CD4-positive, alpha-beta T cell treated with Interleukin-15 for 4 hours (primary cell): ENCODE data around the gene AIM2.

Source experiments
- DNase-seq: peaks from one replicate; pipeline ENCODE4 v3.0.0-alpha.2; 2020; ENCODE audit warnings: low spot score

Gene AIM2

DNA sequence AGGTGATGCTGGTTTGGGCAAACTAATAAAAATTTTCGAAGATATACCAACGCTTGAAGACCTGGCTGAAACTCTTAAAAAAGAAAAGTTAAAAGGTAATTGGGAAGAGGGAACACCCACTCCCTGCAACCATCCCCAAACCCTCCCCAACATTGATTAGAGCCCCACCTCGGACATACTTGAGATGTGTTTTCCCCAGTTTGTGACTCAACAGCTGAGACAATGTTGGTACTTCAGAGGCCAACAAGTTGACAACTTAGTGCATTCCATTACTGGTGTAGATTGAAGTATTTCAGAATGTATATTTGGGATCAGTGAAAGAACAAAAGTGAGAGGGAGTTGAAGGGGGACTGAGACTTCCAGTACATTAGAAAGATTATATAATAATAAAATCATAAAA, 61.7 kb downstream of the AIM2 start:
- no peak for DNase-seq

DNA sequence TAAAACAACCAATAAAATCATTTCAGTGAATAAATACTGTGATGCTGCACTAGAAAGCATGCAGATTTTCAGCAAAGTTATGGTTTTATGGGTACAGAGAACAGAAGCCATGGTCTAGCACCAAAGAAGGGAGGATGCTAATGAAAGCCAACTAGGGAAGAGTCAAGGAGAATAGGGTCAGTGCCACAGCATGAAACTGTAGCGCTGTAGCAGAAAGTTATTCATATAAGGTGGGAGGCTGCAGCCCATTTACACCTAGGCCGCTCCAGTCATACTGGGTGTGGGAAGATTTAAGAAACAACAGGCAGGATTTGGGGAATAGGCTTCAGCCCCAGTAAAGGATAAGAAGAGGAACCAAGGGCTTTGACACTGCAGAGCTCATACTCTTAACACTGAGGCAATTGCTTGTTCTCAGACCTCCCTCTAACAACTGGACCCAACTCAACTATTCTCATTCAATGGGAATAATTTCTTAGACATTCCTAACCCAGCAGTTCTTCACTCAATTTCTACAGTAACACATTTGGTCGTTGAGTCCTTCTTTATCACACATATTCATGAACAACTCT, 62.5 kb downstream of the AIM2 start:
- DNase-seq = no peak

DNA sequence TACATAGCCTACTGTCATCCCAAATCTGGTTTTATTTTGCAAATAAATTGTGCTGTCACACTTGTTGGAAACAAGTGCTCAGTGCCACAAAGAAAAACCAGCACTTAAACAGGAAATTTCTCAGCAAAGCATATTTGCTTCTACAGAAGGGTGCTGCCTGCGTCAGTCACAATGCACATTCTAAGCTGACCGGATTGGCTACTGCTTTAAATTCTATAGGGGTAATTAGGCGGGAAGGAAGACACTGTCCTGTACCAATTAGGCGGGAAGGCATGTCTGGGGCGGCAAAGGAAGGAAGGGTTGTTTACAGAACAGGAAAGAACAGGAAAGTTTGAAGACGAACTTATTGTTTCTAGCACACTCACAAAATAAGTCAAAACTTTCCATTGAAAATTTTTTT, 64.1 kb downstream of the AIM2 start:
- peak; percentile 72 for DNase-seq
